HG02981 (cell line): ENCODE results near the gene FREM2.

Source experiments
- ATAC-seq: cut with Tn5 transposase; IDR thresholded peaks from one replicate; pipeline ENCODE4 v1.9.1; 2021; ENCODE audit warnings: mild to moderate bottlenecking, moderate library complexity; ENCODE audit not compliant: unreplicated experiment

FREM2 gene

GRCh38 chr13:38685974-38686576 is 802 bp upstream of the FREM2 start:
- ATAC-seq = no peak

- ATAC-seq = no peak
Observed at GRCh38 chr13:38687246-38688229, 661 bp downstream of the FREM2 start.

GRCh38 chr13:38688674-38689073 is 1.8 kb downstream of the FREM2 start:
- no peak for ATAC-seq

GRCh38 chr13:38690231-38690630 is 3.4 kb downstream of the FREM2 start:
- no peak for ATAC-seq

- ATAC-seq = no peak
Observed at GRCh38 chr13:38693168-38693567, 6.3 kb downstream of the FREM2 start.

GRCh38 chr13:38693641-38694040 is 6.8 kb downstream of the FREM2 start:
- ATAC-seq = no peak

- ATAC-seq = no peak
Observed at GRCh38 chr13:38697197-38697596, 10.3 kb downstream of the FREM2 start.

GRCh38 chr13:38697628-38698333 is 10.9 kb downstream of the FREM2 start:
- no peak for ATAC-seq

- ATAC-seq = no peak
Observed at GRCh38 chr13:38700051-38700450, 13.2 kb downstream of the FREM2 start.

- ATAC-seq = no peak
Observed at GRCh38 chr13:38702669-38703068, 15.8 kb downstream of the FREM2 start.

- ATAC-seq = no peak
Observed at GRCh38 chr13:38703255-38703654, 16.4 kb downstream of the FREM2 start.

- no peak for ATAC-seq
Observed at GRCh38 chr13:38705365-38705764, 18.5 kb downstream of the FREM2 start.

- no peak for ATAC-seq
Observed at GRCh38 chr13:38707460-38707859, 20.6 kb downstream of the FREM2 start.

- no peak for ATAC-seq
Observed at GRCh38 chr13:38713046-38713445, 26.2 kb downstream of the FREM2 start.

GRCh38 chr13:38718374-38718773 is 31.5 kb downstream of the FREM2 start:
- ATAC-seq = no peak

- ATAC-seq = no peak
Observed at GRCh38 chr13:38730332-38730731, 43.5 kb downstream of the FREM2 start.

GRCh38 chr13:38733146-38733545 is 46.3 kb downstream of the FREM2 start:
- ATAC-seq = no peak

GRCh38 chr13:38735665-38736440 is 49.0 kb downstream of the FREM2 start:
- ATAC-seq = no peak

- no peak for ATAC-seq
Observed at GRCh38 chr13:38743466-38743865, 56.6 kb downstream of the FREM2 start.

GRCh38 chr13:38752686-38753085 is 65.8 kb downstream of the FREM2 start:
- ATAC-seq = no peak

- ATAC-seq = no peak
Observed at GRCh38 chr13:38753878-38754277, 67.0 kb downstream of the FREM2 start.
